Stomach (tissue), 9 donors: Measurements from ENCODE around the gene THBS4. TPM values are rescaled to one million over a fixed set of nuclear protein-coding genes. Genes with fewer than 3 reads are reported as not detected.
A peak's percentile ranks its signal among the peaks of the same experiment; 100 is the strongest.

Source experiments
- DNase-seq, 2 donors: peaks; one replicate each; pipeline versions ENCODE4 v3.0.0 to v3.0.0-alpha.2; 2013 to 2019
- H3K27ac ChIP-seq, 5 donors: fragments of 200-600 bp in 4 of 5; sonication (generic) in 4 of 5; one replicate each; pipeline ENCODE4 v1.5.1; 2013 to 2019; ENCODE audit warnings: mild to moderate bottlenecking in 1 of 5, moderate library complexity in 1 of 5
- H3K27me3 ChIP-seq, 3 donors: fragments of 200-600 bp; sonication (generic); one replicate each; pipeline ENCODE4 v1.5.1; 2017 to 2019; ENCODE audit warnings: mixed run types in 1 of 3
- H3K36me3 ChIP-seq, 4 donors: fragments of 200-600 bp; sonication (generic); 1 replicate in 3 of 4; 2 replicates in 1 of 4; pipeline ENCODE4 v1.5.1; 2016 to 2019
- H3K4me1 ChIP-seq, 4 donors: fragments of 200-600 bp; sonication (generic); one replicate each; pipeline ENCODE4 v1.5.1; 2016 to 2019
- H3K4me3 ChIP-seq, 4 donors: fragments of 200-600 bp; sonication (generic) in 3 of 4; one replicate each; pipeline ENCODE4 v1.5.1; 2016 to 2019; ENCODE audit warnings: mild to moderate bottlenecking in 1 of 4
- H3K9me3 ChIP-seq, 4 donors: fragments of 200-600 bp; sonication (generic); one replicate each; pipeline ENCODE4 v1.5.1; 2016 to 2019
- EP300 ChIP-seq: sonication (generic); formaldehyde crosslinking; IDR thresholded peaks from one replicate; pipeline ENCODE4 v1.6.1; 2017; ENCODE audit warnings: antibody characterized with exemption
- POLR2A ChIP-seq, 4 donors: fragments of 450-650 bp; IDR thresholded peaks; one replicate each; pipeline ENCODE4 v1.6.1; 2016; ENCODE audit warnings: antibody characterized with exemption in 4 of 4, control low read depth in 2 of 4, mild to moderate bottlenecking in 1 of 4, moderate library complexity in 1 of 4
- POLR2AphosphoS5 ChIP-seq, 3 donors: sonication (generic); formaldehyde crosslinking; IDR thresholded peaks; one replicate each; pipeline ENCODE4 v1.6.1; 2016; ENCODE audit warnings: antibody characterized with exemption in 3 of 3
- WGBS, 5 donors: extraction: QIAGEN DNeasy Blood & Tissue Kit in 3 of 5; methylation state at CpG; one replicate each; pipeline versions ENCODE4 v1.1.5 to v1.1.7; 2013 to 2018; 5-methylcytosine and 5-hydroxymethylcytosine counted together
- intact Hi-C: fragments of 100-400 bp; cut with DNase I; formaldehyde crosslinking; loops from one replicate; pipeline ENCODE4 v1.15.1; 2023; ENCODE audit warnings: low total_unique reads
- polyA plus RNA-seq, 3 donors: library from polyadenylated mRNA; stranded (reverse); fragments of 200-250 nt; gene quantifications; one replicate each; pipeline ENCODE4 v1.2.3, GENCODE V29; 2013
- small RNA-seq, 4 donors: library from RNA; depleted of rRNA; stranded (forward); fragments of <200 nt; gene quantifications; one replicate each; pipeline ENCODE3, GENCODE V24; 2016
- total RNA-seq, 5 donors: library from RNA; depleted of rRNA; stranded (reverse); fragments of >200 nt; gene quantifications; one replicate each; pipeline versions ENCODE4 v1.1.0 to v1.2.3, GENCODE V29; 2014 to 2016
- TF ChIP-seq, protein P1 (sequence below), 7 experiments: fragments of 450-650 bp in 4 of 7; fragments of 200-600 bp in 3 of 7; sonication (generic) in 3 of 7; IDR thresholded peaks; one replicate each; pipeline ENCODE4 v1.5.1; 2016 to 2019; ENCODE audit warnings: antibody characterized with exemption in 7 of 7, control low read depth in 2 of 7, mild to moderate bottlenecking in 1 of 7
- donor health status: healthy with polysubstance abuse.
- donor health status: Bipolar disorder and iron deficiency.
- donor health status: healthy.

Gene THBS4
- total and polyA plus RNA-seq, 8 donors: 0.19 to 38.2 (median 6.7) TPM; not detected in 1

GRCh38 chr5:80127116-80127552, 92.0 kb downstream of the THBS4 start:
- intact Hi-C loops: no loop called here
- no peak overlapping the region for H3K27ac ChIP-seq
- no peaks in the 10 kb centered on the region for H3K27me3 ChIP-seq
- no peaks in the 10 kb centered on the region for H3K36me3 ChIP-seq
- H3K4me1 ChIP-seq: no peaks in the 10 kb centered on the region
- no peak for DNase-seq
- H3K9me3 ChIP-seq: no peaks in the 10 kb centered on the region
- no peak for TF ChIP-seq POLR2A (IDR thresholded peaks at IDR 0.05)
- H3K4me3 ChIP-seq: no peak overlapping the region
- 71 to 92% (median 89%) methylated on average over 4 of the region's 4 CpGs for WGBS, 5 donors

DNA sequence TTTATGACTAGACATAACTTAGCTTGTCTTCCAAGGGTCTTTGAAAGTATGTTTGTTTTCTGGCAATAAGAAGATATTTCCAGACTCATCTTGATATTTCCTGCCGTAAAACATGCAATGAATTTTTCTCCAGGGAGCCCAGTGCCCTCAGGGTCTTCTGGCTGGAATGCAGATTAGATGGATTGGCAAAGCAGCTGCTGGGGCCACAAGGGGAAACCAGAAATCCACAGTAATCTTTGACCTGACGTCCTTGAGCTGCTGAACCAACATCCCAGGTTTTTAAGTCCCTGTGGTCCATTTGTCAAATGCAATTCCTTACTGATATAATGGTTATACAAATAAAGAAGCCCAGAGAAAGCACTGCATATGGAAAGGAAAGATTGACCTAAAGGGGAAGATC, 93.0 kb downstream of the THBS4 start:
- WGBS, 5 donors: 56 to 70% (median 66%) methylated on average over 2 of the region's 2 CpGs

DNA sequence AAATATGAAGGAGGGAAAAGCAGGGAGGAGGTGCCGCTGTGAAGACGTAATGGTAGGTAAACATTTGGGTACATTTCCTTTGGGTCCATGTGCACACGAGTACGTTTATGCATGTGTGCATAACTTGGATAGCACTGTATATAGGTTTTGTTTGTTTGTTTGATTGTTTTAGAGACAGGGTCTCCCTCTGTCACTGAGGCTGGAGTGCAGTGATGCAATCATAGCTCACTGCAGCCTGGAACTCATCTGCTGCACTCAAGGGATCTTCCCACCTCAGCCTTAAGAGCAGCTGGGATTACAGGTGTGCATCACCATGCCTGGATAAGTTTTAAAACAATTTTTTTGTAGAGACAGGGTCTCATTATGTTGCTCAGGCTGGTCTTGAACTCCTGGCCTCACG, 94.0 kb downstream of the THBS4 start:
- DNase-seq: no peak
- Histone ChIP-seq H3K4me1 (no peaks in the 10 kb centered on the region), H3K27me3 (no peaks in the 10 kb centered on the region), H3K9me3 (no peaks in the 10 kb centered on the region), H3K4me3 (no peak overlapping the region), H3K36me3 (no peaks in the 10 kb centered on the region), H3K27ac (no peak overlapping the region)
- WGBS, 5 donors: 69 to 92% (median 84%) methylated on average over 5 of the region's 5 CpGs
- intact Hi-C loops: no loop called here
- TF ChIP-seq, protein P1, sequence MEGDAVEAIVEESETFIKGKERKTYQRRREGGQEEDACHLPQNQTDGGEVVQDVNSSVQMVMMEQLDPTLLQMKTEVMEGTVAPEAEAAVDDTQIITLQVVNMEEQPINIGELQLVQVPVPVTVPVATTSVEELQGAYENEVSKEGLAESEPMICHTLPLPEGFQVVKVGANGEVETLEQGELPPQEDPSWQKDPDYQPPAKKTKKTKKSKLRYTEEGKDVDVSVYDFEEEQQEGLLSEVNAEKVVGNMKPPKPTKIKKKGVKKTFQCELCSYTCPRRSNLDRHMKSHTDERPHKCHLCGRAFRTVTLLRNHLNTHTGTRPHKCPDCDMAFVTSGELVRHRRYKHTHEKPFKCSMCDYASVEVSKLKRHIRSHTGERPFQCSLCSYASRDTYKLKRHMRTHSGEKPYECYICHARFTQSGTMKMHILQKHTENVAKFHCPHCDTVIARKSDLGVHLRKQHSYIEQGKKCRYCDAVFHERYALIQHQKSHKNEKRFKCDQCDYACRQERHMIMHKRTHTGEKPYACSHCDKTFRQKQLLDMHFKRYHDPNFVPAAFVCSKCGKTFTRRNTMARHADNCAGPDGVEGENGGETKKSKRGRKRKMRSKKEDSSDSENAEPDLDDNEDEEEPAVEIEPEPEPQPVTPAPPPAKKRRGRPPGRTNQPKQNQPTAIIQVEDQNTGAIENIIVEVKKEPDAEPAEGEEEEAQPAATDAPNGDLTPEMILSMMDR (IDR thresholded peaks at IDR 0.05): no peak
- TF ChIP-seq EP300 (no peak), POLR2A (IDR thresholded peaks at IDR 0.05) (no peak), POLR2AphosphoS5 (IDR thresholded peaks at IDR 0.05) (no peak)

More for the DNA sequence above, 93.0 kb downstream of the THBS4 start:
- no peak overlapping the region for H3K27ac ChIP-seq
- H3K4me1 ChIP-seq: no peaks in the 10 kb centered on the region
- DNase-seq: peak in 1 of 2 donors; percentile 52
- intact Hi-C loops: no loop called here
- TF ChIP-seq, protein P1 (IDR thresholded peaks at IDR 0.05): no peak
- no peak for TF ChIP-seq EP300
- TF ChIP-seq POLR2A (IDR thresholded peaks at IDR 0.05): no peak
- TF ChIP-seq POLR2AphosphoS5 (IDR thresholded peaks at IDR 0.05): no peak
- H3K36me3 ChIP-seq: no peaks in the 10 kb centered on the region
- no peaks in the 10 kb centered on the region for H3K9me3 ChIP-seq
- H3K4me3 ChIP-seq: no peak overlapping the region
- H3K27me3 ChIP-seq: no peaks in the 10 kb centered on the region

Small RNA genes within 50 kb of the gene (small RNA-seq; reads per million reads assigned to genes)
- gene TRMT112P2: 0 reads per million in 4 donors

Other genes starting within 250 kb of the THBS4 start
- 10 to 100 TPM in 3 of 5 donors, 1 to 10 TPM in 1, under 1 TPM in 1; 0.58 to 26.8 (median 11.2) TPM for gene MTX3, start 44.1 kb upstream of the THBS4 start, total RNA-seq
- gene MTX3, start 44.1 kb upstream of the THBS4 start, polyA plus RNA-seq: 1 to 10 TPM; 4.7 to 5.0 (median 4.9) TPM
- gene SERINC5, start 220.7 kb downstream of the THBS4 start, total RNA-seq: 10 to 100 TPM; 16.9 to 71.4 (median 34.3) TPM
- 1 to 10 TPM; 2.4 to 5.0 (median 3.3) TPM for gene SERINC5, start 220.7 kb downstream of the THBS4 start, polyA plus RNA-seq